ENCODE measurements around the gene CCDC3.

CCDC3 gene

DNA sequence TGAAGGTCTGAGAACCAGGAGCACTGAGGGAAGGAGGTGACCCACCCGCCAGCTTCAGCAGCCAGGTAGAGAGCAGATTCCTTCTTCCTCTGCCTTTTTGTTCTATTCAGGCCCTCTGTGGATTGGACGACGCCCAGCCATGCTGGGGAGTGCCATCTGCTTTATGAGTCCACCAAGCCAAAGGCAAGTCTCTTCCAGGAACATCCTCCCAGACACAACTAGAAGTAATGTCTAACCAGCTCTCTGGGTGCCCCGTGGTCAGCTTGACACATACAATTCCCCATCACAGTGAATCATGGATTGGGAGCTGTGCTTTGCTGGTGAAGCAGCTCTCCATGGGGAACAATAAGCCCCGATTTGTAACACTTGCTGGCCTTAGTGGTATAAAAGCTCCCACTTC is 125.2 kb downstream of the CCDC3 start:
- Histone ChIP-seq H3K9me2 (replicated peaks; ENCODE audit: insufficient read depth, low read length) (no peaks in the 10 kb centered on the region), H3K9ac (ENCODE audit: low read length) (no peak overlapping the region), H3K27me3 (ENCODE audit: low read length) (no peaks in the 10 kb centered on the region), H3F3A (ENCODE audit: insufficient read depth) (no peaks in the 10 kb centered on the region), H3K27ac (ENCODE audit: low read depth, low read length) (no peak overlapping the region), H3K4me3 (ENCODE audit: insufficient read depth, low read length, poor library complexity, severe bottlenecking) (no peak overlapping the region), H3K79me2 (ENCODE audit: insufficient read depth, low read length) (no peaks in the 10 kb centered on the region), H4K20me1 (ENCODE audit: low read depth, low read length) (no peaks in the 10 kb centered on the region), H3K9me3 (ENCODE audit: insufficient read depth, low read length) (no peaks in the 10 kb centered on the region), H2AFZ (ENCODE audit: low read depth, low read length, severe bottlenecking) (no peak overlapping the region), H3K36me3 (ENCODE audit: low read length) (no peaks in the 10 kb centered on the region), H3K4me2 (ENCODE audit: low read depth, low read length, poor library complexity, severe bottlenecking) (no peak overlapping the region)
- TF ChIP-seq EZH2phosphoT487 (conservative IDR thresholded peaks at IDR 0.05; ENCODE audit: low read length): no peak
- TF ChIP-seq, protein P1, sequence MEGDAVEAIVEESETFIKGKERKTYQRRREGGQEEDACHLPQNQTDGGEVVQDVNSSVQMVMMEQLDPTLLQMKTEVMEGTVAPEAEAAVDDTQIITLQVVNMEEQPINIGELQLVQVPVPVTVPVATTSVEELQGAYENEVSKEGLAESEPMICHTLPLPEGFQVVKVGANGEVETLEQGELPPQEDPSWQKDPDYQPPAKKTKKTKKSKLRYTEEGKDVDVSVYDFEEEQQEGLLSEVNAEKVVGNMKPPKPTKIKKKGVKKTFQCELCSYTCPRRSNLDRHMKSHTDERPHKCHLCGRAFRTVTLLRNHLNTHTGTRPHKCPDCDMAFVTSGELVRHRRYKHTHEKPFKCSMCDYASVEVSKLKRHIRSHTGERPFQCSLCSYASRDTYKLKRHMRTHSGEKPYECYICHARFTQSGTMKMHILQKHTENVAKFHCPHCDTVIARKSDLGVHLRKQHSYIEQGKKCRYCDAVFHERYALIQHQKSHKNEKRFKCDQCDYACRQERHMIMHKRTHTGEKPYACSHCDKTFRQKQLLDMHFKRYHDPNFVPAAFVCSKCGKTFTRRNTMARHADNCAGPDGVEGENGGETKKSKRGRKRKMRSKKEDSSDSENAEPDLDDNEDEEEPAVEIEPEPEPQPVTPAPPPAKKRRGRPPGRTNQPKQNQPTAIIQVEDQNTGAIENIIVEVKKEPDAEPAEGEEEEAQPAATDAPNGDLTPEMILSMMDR (IDR thresholded peaks at IDR 0.05; ENCODE audit: insufficient read depth, low read length, poor library complexity, severe bottlenecking): no peak

DNA sequence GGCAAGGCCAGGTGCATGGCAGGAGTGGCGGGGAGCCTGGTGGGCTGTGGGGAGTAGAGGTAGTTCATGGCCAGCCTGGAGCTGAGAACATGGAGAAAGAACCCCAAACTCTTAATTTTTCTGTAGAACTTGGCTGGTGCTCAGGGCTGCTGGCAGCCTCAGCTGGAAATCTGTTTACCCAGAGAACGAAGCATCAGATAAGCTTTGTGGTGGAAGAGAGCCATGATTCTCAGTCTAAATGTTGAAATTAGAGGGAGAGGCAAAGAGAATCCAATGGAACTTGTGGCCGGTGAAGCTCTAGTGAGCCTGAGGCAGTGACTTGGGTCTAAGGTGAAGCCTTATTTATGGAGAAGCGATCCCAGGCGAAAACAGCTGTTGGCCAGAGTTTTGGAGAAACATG is 126.4 kb downstream of the CCDC3 start:
- Histone ChIP-seq H3K4me2 (ENCODE audit: low read depth, low read length, poor library complexity, severe bottlenecking) (no peak overlapping the region), H3K9me2 (replicated peaks; ENCODE audit: insufficient read depth, low read length) (no peaks in the 10 kb centered on the region), H3K79me2 (ENCODE audit: insufficient read depth, low read length) (no peaks in the 10 kb centered on the region), H3K27me3 (ENCODE audit: low read length) (no peaks in the 10 kb centered on the region), H4K20me1 (ENCODE audit: low read depth, low read length) (no peaks in the 10 kb centered on the region), H3K4me3 (ENCODE audit: insufficient read depth, low read length, poor library complexity, severe bottlenecking) (no peak overlapping the region), H3K36me3 (ENCODE audit: low read length) (no peaks in the 10 kb centered on the region), H3K27ac (ENCODE audit: low read depth, low read length) (no peak overlapping the region), H3F3A (ENCODE audit: insufficient read depth) (no peaks in the 10 kb centered on the region), H3K9me3 (ENCODE audit: insufficient read depth, low read length) (no peaks in the 10 kb centered on the region), H2AFZ (ENCODE audit: low read depth, low read length, severe bottlenecking) (no peak overlapping the region), H3K9ac (ENCODE audit: low read length) (no peak overlapping the region)
- TF ChIP-seq EZH2phosphoT487 (conservative IDR thresholded peaks at IDR 0.05; ENCODE audit: low read length): no peak
- TF ChIP-seq, protein P1 (IDR thresholded peaks at IDR 0.05; ENCODE audit: insufficient read depth, low read length, poor library complexity, severe bottlenecking): no peak

- Histone ChIP-seq H3K27ac (ENCODE audit: low read depth, low read length) (no peak overlapping the region), H4K20me1 (ENCODE audit: low read depth, low read length) (no peaks in the 10 kb centered on the region), H3K4me3 (ENCODE audit: insufficient read depth, low read length, poor library complexity, severe bottlenecking) (no peak overlapping the region), H3K9me3 (ENCODE audit: insufficient read depth, low read length) (no peaks in the 10 kb centered on the region), H2AFZ (ENCODE audit: low read depth, low read length, severe bottlenecking) (no peak overlapping the region), H3K4me2 (ENCODE audit: low read depth, low read length, poor library complexity, severe bottlenecking) (no peak overlapping the region), H3F3A (ENCODE audit: insufficient read depth) (no peaks in the 10 kb centered on the region), H3K36me3 (ENCODE audit: low read length) (no peaks in the 10 kb centered on the region), H3K79me2 (ENCODE audit: insufficient read depth, low read length) (no peaks in the 10 kb centered on the region), H3K9ac (ENCODE audit: low read length) (no peak overlapping the region), H3K9me2 (replicated peaks; ENCODE audit: insufficient read depth, low read length) (no peaks in the 10 kb centered on the region), H3K27me3 (ENCODE audit: low read length) (no peaks in the 10 kb centered on the region)
- no peak for TF ChIP-seq EZH2phosphoT487 (conservative IDR thresholded peaks at IDR 0.05; ENCODE audit: low read length)
- TF ChIP-seq, protein P1 (IDR thresholded peaks at IDR 0.05; ENCODE audit: insufficient read depth, low read length, poor library complexity, severe bottlenecking): no peak
Observed at GRCh38 chr10:12874501-12874900, 127.0 kb downstream of the CCDC3 start.
